Astrocyte of the cerebellum (primary cell): ENCODE measurements around the gene PCDHA13.
"Not testable (repeated sequence)": the region's sequence is repeated elsewhere in the genome, so short reads cannot be mapped to it uniquely, and the experiment has no call there.

ENCODE experiments used
- DNase-seq: peaks from one replicate; pipeline ENCODE4 v3.0.0-alpha.2; 2011; ENCODE audit warnings: low read depth
- H3K4me3 ChIP-seq: 2 replicates; pipeline ENCODE4 v1.5.1; 2011; ENCODE audit warnings: mild to moderate bottlenecking, low read depth, low read length, moderate library complexity
- in situ Hi-C: cut with HindIII; loops from 2 replicates; pipeline ENCODE4 v1.10.0; 2017; ENCODE audit warnings: low sequenced_read_pairs
- TF ChIP-seq, protein P1 (sequence below): IDR thresholded peaks from 2 replicates; pipeline ENCODE4 v1.5.1; 2012; ENCODE audit warnings: low read length, low read depth, moderate library complexity, mild to moderate bottlenecking; ENCODE audit errors: missing control alignments

The PCDHA13 gene, protein sequence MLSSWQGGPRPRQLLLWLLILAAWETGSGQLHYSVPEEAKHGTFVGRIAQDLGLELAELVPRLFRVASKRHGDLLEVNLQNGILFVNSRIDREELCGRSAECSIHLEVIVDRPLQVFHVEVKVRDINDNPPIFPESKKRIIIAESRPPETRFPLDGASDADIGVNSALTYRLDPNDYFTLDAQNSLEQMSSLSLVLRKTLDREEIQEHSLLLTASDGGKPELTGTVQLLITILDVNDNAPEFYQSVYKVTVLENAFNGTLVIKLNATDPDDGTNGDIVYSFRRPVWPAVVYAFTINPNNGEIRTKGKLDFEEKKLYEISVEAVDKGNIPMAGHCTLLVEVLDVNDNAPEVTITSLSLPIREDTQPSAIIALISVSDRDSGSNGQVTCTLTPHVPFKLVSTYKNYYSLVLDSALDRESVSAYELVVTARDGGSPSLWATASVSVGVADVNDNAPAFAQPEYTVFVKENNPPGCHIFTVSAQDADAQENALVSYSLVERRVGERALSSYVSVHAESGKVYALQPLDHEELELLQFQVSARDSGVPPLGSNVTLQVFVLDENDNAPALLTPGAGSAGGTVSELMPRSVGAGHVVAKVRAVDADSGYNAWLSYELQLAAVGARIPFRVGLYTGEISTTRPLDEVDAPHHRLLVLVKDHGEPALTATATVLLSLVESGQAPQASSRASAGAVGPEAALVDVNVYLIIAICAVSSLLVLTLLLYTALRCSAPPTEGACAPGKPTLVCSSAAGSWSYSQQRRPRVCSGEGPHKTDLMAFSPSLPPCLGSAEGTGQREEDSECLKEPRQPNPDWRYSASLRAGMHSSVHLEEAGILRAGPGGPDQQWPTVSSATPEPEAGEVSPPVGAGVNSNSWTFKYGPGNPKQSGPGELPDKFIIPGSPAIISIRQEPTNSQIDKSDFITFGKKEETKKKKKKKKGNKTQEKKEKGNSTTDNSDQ

DNA sequence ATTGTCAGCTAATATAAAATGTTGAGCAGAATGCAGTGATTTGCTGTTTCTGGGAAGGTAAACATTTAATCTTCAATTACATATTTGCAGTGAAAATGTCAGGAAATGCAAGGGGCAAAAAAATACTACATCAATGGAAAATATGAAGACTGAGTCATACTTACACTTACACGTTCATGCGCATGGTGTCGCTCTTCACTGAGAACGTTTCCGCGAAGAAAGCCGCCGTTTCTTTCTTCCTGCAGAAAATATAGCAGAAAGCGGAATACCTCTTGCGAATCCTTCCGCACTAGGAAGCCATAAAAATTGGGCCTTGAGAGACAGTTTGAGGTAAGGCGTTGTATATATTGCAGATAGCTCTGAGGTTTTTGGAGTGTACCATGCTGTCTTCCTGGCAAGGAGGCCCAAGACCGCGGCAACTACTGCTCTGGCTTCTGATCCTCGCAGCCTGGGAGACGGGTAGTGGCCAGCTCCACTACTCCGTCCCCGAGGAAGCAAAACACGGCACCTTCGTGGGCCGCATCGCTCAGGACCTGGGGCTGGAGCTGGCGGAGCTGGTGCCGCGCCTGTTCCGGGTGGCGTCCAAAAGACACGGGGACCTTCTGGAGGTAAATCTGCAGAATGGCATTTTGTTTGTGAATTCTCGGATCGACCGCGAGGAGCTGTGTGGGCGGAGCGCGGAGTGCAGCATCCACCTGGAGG, at the start of gene PCDHA13:
Gene PCDHA13, plus strand, starts transcription at position 236 of the 702 bp plus-strand sequence. Its CDS starts 145 bp downstream, at position 381.
- DNase-seq: no peak
- TF ChIP-seq, protein P1, sequence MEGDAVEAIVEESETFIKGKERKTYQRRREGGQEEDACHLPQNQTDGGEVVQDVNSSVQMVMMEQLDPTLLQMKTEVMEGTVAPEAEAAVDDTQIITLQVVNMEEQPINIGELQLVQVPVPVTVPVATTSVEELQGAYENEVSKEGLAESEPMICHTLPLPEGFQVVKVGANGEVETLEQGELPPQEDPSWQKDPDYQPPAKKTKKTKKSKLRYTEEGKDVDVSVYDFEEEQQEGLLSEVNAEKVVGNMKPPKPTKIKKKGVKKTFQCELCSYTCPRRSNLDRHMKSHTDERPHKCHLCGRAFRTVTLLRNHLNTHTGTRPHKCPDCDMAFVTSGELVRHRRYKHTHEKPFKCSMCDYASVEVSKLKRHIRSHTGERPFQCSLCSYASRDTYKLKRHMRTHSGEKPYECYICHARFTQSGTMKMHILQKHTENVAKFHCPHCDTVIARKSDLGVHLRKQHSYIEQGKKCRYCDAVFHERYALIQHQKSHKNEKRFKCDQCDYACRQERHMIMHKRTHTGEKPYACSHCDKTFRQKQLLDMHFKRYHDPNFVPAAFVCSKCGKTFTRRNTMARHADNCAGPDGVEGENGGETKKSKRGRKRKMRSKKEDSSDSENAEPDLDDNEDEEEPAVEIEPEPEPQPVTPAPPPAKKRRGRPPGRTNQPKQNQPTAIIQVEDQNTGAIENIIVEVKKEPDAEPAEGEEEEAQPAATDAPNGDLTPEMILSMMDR: no peak
- in situ Hi-C loops: no loop called here
- no peak within 1 kb of the TSS for H3K4me3 ChIP-seq

DNA sequence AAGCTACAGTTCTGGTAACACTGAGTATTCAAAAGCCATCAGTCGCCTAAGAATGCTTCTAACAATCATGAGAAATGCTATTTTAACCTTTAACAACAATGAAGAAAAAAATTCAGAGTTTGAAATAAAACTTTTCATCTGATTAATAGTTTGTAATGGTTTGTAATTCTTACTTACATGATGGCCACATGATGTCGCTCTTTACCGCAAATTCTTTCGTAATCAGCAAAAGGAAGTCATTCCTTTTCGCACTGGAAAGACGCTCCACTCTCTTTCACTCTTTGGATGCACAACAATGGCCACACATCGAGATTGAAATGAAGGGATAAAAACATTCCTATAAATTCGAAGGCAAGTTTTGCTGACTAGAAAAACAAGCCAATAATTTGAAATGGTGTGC, 47.9 kb upstream of the PCDHA13 start, which contains the start of gene PCDHA7:
Gene PCDHA7, plus strand, starts transcription at position 277 of the 400 bp plus-strand sequence. Its CDS starts 115 bp downstream, at position 392.
- in situ Hi-C loops: no loop called here
- TF ChIP-seq, protein P1: no peak
- no peak for DNase-seq
- no peak within 1 kb of the TSS for H3K4me3 ChIP-seq

DNA sequence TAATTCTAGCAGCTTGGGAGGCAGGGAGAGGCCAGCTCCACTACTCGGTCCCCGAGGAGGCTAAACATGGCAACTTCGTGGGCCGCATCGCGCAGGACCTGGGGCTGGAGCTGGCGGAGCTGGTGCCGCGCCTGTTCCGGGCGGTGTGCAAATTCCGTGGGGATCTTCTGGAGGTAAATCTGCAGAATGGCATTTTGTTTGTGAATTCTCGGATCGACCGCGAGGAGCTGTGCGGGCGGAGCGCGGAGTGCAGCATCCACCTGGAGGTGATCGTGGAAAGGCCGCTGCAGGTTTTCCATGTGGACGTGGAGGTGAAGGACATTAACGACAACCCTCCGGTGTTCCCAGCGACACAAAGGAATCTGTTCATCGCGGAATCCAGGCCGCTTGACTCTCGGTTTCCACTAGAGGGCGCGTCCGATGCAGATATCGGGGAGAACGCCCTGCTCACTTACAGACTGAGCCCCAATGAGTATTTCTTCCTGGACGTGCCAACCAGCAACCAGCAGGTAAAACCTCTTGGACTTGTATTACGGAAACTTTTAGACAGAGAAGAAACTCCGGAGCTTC, 47.4 kb upstream of the PCDHA13 start:
- H3K4me3 ChIP-seq, in situ Hi-C loops, DNase-seq: not testable (repeated sequence)

DNA sequence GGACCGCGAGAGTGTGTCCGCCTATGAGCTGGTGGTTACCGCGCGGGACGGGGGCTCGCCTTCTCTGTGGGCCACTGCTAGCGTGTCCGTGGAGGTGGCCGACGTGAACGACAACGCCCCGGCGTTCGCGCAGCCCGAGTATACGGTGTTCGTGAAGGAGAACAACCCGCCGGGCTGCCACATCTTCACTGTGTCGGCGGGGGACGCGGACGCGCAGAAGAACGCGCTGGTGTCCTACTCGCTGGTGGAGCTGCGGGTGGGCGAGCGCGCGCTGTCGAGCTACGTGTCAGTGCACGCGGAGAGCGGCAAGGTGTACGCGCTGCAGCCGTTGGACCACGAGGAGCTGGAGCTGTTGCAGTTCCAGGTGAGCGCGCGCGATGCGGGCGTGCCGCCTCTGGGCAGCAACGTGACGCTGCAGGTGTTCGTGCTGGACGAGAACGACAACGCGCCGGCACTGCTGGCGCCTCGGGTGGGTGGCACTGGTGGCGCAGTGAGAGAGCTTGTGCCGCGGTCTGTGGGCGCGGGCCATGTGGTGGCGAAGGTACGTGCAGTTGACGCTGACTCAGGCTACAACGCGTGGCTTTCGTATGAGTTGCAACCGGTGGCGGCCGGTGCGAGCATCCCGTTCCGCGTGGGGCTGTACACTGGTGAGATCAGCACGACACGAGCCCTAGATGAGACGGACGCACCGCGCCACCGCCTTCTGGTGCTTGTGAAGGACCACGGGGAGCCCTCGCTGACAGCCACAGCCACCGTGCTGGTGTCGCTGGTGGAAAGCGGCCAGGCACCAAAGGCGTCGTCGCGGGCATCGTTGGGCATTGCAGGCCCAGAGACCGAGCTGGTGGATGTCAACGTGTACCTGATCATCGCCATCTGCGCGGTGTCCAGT, 46.1 kb upstream of the PCDHA13 start:
- DNase-seq: no peak
- TF ChIP-seq, protein P1: no peak
- H3K4me3 ChIP-seq: no peak overlapping the region
- in situ Hi-C loops: no loop called here

DNA sequence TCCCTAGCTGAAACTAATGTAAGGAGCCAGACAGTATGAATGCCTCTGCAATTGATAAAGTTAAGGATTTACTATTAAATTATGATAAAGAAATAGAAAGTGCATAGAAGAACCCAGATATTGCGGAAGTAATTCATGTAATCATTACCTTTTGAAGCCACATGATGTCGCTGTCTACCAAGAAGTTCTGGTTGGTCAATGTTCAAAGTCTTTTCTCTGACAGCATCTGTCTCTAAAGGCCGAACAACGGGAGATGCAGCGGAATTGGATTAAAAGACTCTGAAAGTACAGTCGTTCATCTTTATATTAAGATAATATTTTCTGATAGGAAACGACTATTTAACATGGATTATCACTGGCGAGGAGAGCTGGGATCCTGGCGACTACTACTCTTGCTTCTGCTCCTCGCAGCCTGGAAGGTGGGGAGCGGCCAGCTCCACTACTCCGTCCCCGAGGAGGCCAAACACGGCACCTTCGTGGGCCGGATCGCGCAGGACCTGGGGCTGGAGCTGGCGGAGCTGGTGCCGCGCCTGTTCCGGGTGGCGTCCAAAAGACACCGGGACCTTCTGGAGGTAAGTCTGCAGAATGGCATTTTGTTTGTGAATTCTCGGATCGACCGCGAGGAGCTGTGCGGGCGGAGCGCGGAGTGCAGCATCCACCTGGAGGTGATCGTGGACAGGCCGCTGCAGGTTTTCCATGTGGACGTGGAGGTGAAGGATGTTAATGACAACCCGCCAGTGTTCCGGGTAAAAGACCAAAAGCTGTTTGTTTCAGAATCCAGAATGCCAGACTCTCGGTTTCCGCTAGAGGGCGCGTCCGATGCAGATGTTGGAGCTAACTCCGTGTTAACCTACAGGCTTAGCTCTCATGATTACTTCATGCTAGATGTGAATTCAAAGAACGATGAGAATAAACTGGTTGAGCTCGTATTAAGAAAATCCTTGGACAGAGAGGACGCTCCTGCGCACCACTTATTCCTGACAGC, 40.7 kb upstream of the PCDHA13 start, which contains the start of gene PCDHA8:
Gene PCDHA8, plus strand, starts transcription at position 210 of the 985 bp plus-strand sequence. Its CDS starts 135 bp downstream, at position 345.
- TF ChIP-seq, protein P1: no peak
- in situ Hi-C loops: no loop called here
- H3K4me3 ChIP-seq: no peak within 1 kb of the TSS
- DNase-seq: no peak
